Measurements from ENCODE around the gene NEMP1. TPM values are rescaled to one million over a fixed set of nuclear protein-coding genes. Genes with fewer than 3 reads are reported as not detected.

Gene NEMP1
- total and polyA plus RNA-seq, 10 of the 15 experiments (the other 5 are each of a cell fraction or from before 2014, with no cell fraction given) = 4.0 to 45.9 (median 19.8) TPM

GRCh38 chr12:57009949-57010626 is 68.5 kb downstream of the NEMP1 start (continued):
- TF ChIP-seq CREM (IDR thresholded peaks at IDR 0.05; ENCODE audit: low read depth) (no peak), NRF1 (conservative IDR thresholded peaks at IDR 0.05; ENCODE audit: low read depth, low read length) (no peak), ZNF207 (IDR thresholded peaks at IDR 0.05; ENCODE audit: borderline replicate concordance) (no peak), JUNB (IDR thresholded peaks at IDR 0.05) (no peak), KAT2A (conservative IDR thresholded peaks at IDR 0.05; ENCODE audit: control insufficient read depth, low read depth, low read length) (no peak)
- TF ChIP-seq, protein P1, sequence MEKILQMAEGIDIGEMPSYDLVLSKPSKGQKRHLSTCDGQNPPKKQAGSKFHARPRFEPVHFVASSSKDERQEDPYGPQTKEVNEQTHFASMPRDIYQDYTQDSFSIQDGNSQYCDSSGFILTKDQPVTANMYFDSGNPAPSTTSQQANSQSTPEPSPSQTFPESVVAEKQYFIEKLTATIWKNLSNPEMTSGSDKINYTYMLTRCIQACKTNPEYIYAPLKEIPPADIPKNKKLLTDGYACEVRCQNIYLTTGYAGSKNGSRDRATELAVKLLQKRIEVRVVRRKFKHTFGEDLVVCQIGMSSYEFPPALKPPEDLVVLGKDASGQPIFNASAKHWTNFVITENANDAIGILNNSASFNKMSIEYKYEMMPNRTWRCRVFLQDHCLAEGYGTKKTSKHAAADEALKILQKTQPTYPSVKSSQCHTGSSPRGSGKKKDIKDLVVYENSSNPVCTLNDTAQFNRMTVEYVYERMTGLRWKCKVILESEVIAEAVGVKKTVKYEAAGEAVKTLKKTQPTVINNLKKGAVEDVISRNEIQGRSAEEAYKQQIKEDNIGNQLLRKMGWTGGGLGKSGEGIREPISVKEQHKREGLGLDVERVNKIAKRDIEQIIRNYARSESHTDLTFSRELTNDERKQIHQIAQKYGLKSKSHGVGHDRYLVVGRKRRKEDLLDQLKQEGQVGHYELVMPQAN (conservative IDR thresholded peaks at IDR 0.05) = no peak

DNA sequence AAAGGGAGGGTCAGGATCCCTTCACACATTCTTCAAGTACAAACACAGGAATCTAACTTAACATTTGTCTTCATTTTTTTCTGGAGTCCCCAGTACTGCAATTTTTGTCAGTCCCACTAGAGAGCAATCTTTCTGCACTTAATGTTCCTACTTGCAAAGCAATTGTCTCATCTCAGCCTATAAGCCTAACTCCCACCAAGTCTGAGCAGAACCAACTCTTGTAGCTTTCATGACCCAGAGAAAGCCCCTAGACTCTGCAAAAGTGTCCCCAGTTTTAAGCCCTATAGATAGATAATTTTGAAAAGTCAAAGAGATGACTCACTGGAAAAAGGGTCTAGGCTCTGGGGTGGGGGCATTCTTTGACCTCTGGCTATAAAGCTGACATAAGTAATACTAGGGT is 70.4 kb downstream of the NEMP1 start:
- H3K27ac ChIP-seq (ENCODE audit: control insufficient read depth, insufficient read depth) = no peak overlapping the region
- H3K9ac ChIP-seq (ENCODE audit: control insufficient read depth, insufficient read depth, low read length) = no peak overlapping the region
- H2AFZ ChIP-seq (ENCODE audit: control insufficient read depth, low read depth, low read length) = no peak overlapping the region
- FAIRE-seq = peak; percentile 68
- ChIA-PET SMC1A (ENCODE audit: uncharacterized antibody, unreplicated experiment) (interaction anchor here (1.2 to 12.3 kb wide), 7 partner anchors 10 to 249 kb away, joined by 4 to 125 read pairs (median 6); partner anchors contain the start of genes HSD17B6 and STAT6), RAD21 (ENCODE audit: unreplicated experiment) (interaction anchor here (0.8 to 3.1 kb wide), 10 partner anchors 20 to 104 kb away, joined by 3 to 20 read pairs (median 4); partner anchors contain the start of genes MYO1A, NEMP1 and STAT6), CTCF (interaction anchor here (0.6 to 12.1 kb wide), 21 partner anchors 8 to 253 kb away, joined by 3 to 177 read pairs (median 6); partner anchors contain the start of genes PRIM1, STAT6 and TAC3), POLR2A (interaction anchor here (1.1 kb wide), 1 partner anchor 104 kb away, joined by 4 read pairs; the partner anchor contains the start of gene STAT6)
- 0 out of 4 replicates have a peak, but pooled peaks cover 1 to 6% of the 10 kb centered on the region in 2 experiments for H3K36me3 ChIP-seq (ENCODE audit: control insufficient read depth in 2 of 2, insufficient read depth in 2 of 2, low read length in 1 of 2)
- peak; percentile 75 to 77 (median 77); a peak in 5 of 6 replicates for TF ChIP-seq CTCF (IDR thresholded peaks at IDR 0.05 in 2 of 3, conservative IDR thresholded peaks at IDR 0.05 in 1 of 3; ENCODE audit: control insufficient read depth in 2 of 3, extremely low read depth in 1 of 3, insufficient read depth in 1 of 3, low read depth in 3 of 3, low read length in 3 of 3)
- TF ChIP-seq JUNB (IDR thresholded peaks at IDR 0.05) = 0 out of 2 replicates have a peak, but pooled peaks have one; percentile 8
- peak; percentile 83 for TF ChIP-seq SMC3 (IDR thresholded peaks at IDR 0.05; ENCODE audit: borderline replicate concordance, low read length)
- peak; percentile 84 for TF ChIP-seq RAD21 (IDR thresholded peaks at IDR 0.05; ENCODE audit: insufficient read depth, low read depth, low read length)
- TF ChIP-seq CBX5 (IDR thresholded peaks at IDR 0.05; ENCODE audit: low read depth) = no peak
- H4K20me1 ChIP-seq (ENCODE audit: control insufficient read depth, insufficient read depth) = no peaks in the 10 kb centered on the region
- H3K4me3 ChIP-seq = no peak overlapping the region
- in situ Hi-C loops (cut with MboI) = no loop called here
- peak; percentile 27 for DNase-seq (ENCODE audit: low read depth, low spot score)
- peaks cover 6% of the 10 kb centered on the region for H3K79me2 ChIP-seq (ENCODE audit: control insufficient read depth, insufficient read depth, low read length)
- peaks cover 24% of the 10 kb centered on the region for H3K4me1 ChIP-seq (ENCODE audit: control insufficient read depth, insufficient read depth, low read length)
- no TSS peak for BruUV-seq (replicated peaks)
- ATAC-seq = peak; percentile 49
- H3K9me3 ChIP-seq (replicated peaks; ENCODE audit: control insufficient read depth, insufficient read depth, low read length) = no peaks in the 10 kb centered on the region
- intact Hi-C loops (cut with micrococcal nuclease; ENCODE audit: unreplicated experiment) = loop anchor here (1.0 to 2.0 kb wide), 3 partner anchors 54 to 175 kb away; no protein-coding TSS in a partner anchor
- H3K4me2 ChIP-seq (ENCODE audit: control insufficient read depth, insufficient read depth) = no peak overlapping the region
- H3K27me3 ChIP-seq (replicated peaks in 1 of 2; ENCODE audit: control insufficient read depth in 2 of 2, insufficient read depth in 2 of 2, low read length in 1 of 2) = no peaks in the 10 kb centered on the region
